Superior temporal gyrus (tissue), 1 donor: Measurements from ENCODE around the gene CHST10.
"Not testable (repeated sequence)": the region's sequence is repeated elsewhere in the genome, so short reads cannot be mapped to it uniquely, and the experiment has no call there.

Experiments used
- DNase-seq: peaks from one replicate; pipeline ENCODE4 v3.0.0-alpha.2; 2016; ENCODE audit errors: extremely low spot score

CHST10 gene

GRCh38 chr2:100394111-100394641, 23.3 kb downstream of the CHST10 start:
- DNase-seq = no peak

DNA sequence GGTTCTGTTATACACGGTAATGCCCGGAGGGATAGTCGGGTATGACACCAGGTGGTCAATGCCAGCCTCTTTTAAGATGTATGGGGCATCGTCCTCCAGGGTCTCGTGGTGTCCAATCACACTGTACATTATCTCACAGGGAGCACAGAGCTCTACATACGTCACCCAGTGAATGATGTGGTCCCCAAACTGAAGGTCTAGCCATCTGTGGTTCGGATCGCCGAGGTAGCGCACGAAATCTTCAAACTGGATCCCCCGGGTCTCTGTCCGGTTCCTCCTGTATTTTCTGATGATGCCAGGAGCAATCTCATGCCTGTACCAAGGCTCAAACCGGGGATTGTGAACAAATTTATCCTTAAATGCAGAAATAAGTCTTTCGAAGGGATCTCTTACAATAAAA, 24.1 kb downstream of the CHST10 start:
- DNase-seq = no peak

GRCh38 chr2:100392715-100393114, 24.8 kb downstream of the CHST10 start:
- DNase-seq = no peak

- DNase-seq = peak; percentile 54
These were observed 25.5 kb downstream of the CHST10 start for GRCh38 chr2:100391735-100392515.

- no peak for DNase-seq
These were observed 27.2 kb downstream of the CHST10 start for GRCh38 chr2:100390001-100390940.

DNA sequence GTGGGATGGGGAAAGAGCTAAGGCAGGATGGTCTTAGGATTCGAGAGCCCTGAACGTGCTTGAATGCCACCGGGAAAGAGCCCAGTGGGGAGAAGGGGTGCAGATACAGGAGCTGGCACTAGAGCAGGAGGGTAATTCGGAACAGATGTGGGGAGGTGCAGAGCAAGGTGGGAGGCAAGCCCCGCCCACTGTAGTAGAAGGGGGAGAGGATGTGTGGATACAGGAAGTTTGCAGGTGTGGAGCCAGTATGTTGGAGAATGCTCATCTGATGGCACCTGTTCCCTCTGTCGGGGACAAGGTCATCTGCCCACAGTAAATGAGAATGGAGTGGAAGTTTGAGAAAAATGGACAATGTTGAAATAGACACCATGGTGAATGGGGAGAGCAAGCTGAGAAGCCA, 28.8 kb downstream of the CHST10 start:
- no peak for DNase-seq

- DNase-seq = no peak
These were observed 33.5 kb downstream of the CHST10 start for GRCh38 chr2:100383954-100384353.

- DNase-seq = no peak
These were observed 34.2 kb downstream of the CHST10 start for GRCh38 chr2:100383306-100383705.

- DNase-seq = peak; percentile 93
These were observed 36.2 kb downstream of the CHST10 start for GRCh38 chr2:100381240-100381639.

DNA sequence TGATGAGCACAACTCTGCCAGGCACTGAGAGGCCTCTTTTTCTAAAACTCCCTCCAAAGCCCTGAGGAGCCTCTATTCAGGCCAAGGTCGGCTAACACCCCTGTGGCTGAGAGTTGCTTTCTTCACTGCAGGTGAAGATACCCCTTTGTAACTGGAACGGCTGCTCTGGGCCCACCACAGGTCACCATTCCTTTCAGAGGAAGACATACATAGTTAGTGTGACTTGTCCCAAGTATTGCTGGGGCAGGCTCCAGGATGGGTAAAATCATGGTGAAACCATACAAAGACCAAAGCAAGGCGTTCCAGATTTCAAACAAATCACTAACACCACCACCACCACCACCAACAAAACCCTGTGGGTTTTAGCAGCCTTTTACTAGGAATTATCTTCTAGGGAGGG, 36.8 kb downstream of the CHST10 start:
- DNase-seq = no peak

GRCh38 chr2:100376836-100377235, 40.6 kb downstream of the CHST10 start:
- DNase-seq = no peak

DNA sequence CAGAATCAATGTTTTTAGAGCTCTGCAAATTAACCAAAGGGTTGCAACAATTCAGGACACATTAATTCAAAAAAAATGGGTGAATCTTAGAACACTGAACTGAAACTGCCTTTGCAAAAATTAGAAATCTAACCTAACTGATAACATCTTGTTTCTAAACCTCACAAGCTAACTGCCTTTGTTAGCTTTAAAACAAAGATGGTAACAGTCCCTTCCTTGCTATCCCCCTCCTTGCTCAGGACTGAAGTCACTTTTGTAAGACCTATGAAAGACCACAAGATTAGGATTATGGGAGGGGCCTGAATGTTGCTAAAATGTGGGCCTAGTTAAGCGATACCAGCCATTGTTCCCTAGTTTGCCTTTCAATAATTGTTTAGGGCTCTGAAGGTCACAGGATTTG, 50.3 kb downstream of the CHST10 start:
- DNase-seq = no peak

GRCh38 chr2:100365434-100365833, 52.0 kb downstream of the CHST10 start:
- DNase-seq = no peak

DNA sequence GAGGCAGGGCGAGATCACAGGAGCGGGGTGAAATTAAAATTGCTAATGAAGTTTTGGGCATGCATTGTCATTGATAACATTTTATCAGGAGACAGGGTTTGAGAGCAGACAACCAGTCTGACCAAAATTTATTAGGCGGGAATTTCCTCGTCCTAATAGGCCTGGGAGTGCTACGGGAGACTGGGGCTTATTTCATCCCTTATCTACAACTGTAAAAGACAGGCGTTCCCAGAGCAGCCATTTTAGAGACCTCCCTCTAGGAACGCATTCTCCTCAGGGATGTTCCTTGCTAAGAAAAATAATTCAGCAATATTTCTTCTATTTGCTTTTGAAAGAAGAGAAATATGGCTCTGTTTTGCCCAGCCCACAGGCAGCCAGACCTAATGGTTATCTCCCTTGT, 55.2 kb downstream of the CHST10 start:
- not testable (repeated sequence) for DNase-seq

DNA sequence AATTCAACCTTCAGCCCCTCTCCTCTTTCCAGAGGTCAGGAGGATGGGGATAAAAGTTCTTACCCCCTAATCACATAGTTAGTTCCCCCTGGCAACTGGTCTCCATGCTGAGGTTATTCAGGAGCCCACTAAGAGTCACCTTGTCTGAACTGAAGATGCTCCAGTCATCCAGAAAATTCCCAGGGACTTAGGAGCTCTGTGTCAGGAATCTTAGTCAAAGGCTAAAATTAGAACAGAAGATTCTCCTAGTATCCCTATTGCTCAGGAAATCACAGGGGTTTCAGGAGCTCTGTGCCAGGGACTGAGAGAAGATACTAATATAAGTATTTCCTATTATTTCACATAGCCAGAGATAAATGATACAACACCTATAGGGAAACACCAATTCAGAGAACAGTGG, 57.9 kb downstream of the CHST10 start:
- DNase-seq = no peak

- DNase-seq = no peak
These were observed 58.9 kb downstream of the CHST10 start for GRCh38 chr2:100358554-100358953.

DNA sequence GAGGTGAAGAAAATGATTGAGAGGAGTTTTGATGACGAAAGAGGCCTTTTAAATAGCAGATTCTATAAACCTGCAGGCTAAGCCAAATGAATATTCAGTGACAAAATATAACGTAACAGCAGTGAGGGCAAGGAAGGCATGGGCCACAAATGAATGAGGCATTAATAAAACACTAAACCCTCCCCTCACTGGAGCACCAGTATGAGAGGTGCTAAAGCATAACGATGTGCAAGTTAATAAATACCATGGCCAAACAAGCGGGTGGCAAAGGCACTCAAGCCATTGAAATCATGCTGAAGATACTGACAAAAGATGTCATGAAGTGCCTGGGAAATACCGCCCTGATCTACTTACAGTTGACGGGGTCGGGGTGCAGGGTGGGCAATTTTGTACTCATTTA, 64.9 kb downstream of the CHST10 start:
- no peak for DNase-seq

DNA sequence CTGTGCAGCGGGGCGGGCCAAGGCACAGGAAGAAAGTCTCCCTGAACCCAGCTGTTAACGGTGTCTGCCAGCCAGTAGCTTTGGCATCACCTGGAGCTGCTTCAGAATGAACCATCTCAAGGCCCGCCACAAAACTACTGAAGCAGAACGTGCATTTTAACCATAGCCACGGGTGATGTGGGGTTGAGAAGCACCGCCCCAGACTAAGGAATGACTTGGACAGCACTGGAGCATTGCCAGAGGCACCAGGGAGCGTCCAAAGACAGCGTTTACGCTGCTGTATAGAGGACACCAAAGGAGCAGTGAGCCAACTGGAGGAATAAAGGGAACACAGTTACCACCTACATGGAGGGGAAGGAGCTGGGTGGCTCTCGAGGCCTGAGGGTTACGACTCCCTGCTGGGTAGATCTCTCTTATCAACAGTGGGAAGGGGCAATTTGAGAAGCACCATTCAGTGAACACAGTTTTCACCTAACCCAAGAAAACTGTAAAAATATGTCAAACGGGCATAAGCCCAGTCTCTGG, 66.7 kb downstream of the CHST10 start:
- DNase-seq = no peak

DNA sequence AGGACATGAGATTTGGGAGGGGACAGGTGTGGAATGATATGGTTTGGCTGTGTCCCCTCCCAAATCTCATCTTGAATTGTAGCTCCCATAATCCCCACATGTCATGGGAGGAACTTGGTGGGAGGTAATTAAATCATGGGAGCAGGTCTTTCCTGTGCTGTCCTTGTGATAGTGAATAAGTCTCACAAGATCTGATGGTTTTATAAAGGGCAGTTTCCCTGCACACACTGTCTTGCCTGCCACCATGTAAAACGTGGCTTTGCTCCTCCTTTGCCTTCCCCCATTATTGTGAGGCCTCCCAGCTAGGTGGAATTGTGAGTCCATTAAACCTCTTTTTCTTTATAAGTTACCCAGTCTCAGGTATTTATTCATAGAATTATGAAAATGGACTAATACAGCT, 72.3 kb downstream of the CHST10 start:
- DNase-seq = not testable (repeated sequence)

DNA sequence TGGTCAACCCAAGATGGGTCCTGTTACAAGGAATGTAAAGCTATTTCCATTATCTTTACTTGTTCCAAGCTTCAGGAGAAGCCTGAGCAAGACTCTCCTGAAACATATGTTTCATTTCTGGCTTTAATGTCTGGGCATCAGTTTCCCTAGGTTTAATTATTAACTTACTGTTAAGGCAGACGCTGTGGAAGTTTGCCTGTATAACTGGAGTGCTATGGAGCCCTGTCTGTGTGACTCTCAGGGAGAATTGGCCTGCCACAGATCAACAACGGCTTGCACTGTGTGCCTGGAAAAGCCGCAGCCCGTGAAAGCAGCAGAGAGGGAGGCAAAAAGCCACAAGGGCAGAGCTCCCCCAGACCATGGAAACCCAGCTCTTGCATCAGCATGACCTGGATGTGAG, 73.0 kb downstream of the CHST10 start:
- DNase-seq = no peak

DNA sequence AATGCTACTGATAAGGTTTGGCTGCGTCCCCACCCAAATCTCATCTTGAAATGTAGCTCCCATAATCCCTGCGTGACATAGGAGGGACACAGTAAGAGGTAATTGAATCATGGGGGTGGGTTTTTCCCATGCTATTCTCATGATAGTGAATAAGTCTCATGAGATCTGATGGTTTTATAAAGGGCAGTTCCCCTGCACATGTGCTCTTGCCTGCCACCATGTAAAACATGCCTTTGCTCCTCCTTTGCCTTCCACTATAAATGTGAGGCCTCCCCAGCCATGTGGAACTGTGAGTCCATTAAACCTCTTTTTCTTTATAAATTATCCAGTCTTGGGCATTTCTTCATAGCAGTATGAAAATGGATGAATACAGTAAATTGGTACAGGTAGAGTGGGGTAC, 75.0 kb downstream of the CHST10 start:
- DNase-seq = not testable (repeated sequence)
